Liver (tissue), 3 donors: Measurements from ENCODE around the gene SALL3.

Experiments
- CTCF ChIP-seq: fragments of 150-350 bp; IDR thresholded peaks from 2 replicates; pipeline ENCODE4 v1.5.1; 2017; ENCODE audit warnings: improper control_type of control experiment, low read depth, low read length; ENCODE audit not compliant: missing input control
- REST ChIP-seq: IDR thresholded peaks from 2 replicates; pipeline ENCODE4 v1.6.1; 2016; ENCODE audit warnings: antibody characterized with exemption, mild to moderate bottlenecking
- TAF1 ChIP-seq: conservative IDR thresholded peaks from 2 replicates; pipeline ENCODE4 v1.6.1; 2016; ENCODE audit warnings: antibody characterized with exemption, mild to moderate bottlenecking
- TF ChIP-seq, protein P1 (sequence below): IDR thresholded peaks from 2 replicates; pipeline ENCODE4 v1.6.1; 2016; ENCODE audit warnings: antibody characterized with exemption
- donor health status: healthy.
- donor health status: healthy.

DNA sequence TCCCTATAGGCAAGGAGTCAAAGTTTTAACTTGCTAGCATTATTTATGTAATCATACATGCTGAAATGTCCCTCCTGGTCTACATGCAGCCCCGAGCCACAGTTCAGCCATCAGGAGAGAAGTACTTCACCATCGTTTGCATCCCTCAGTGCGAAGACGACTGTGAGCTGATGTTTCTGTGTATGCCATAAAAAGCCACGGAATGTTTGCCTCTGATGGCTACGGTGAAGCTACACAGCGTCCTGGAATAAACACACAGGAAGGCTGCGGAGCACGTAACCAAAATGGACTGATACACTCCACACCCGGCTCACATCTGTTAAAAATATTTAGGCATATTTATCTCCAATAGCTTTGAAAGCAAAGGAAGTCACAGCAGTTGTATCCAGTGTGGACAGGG is 4.3 kb upstream of the SALL3 start:
- no peak for TF ChIP-seq CTCF
- TF ChIP-seq, protein P1, sequence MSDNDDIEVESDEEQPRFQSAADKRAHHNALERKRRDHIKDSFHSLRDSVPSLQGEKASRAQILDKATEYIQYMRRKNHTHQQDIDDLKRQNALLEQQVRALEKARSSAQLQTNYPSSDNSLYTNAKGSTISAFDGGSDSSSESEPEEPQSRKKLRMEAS: no peak
- TF ChIP-seq TAF1: no peak
- TF ChIP-seq REST: no peak
